H1 (cell line): ENCODE measurements around the gene CCDC127. TPM values are rescaled to one million over a fixed set of nuclear protein-coding genes. Genes with fewer than 3 reads are reported as not detected.

Source experiments
- CHD1 ChIP-seq: IDR thresholded peaks from 2 replicates; pipeline ENCODE4 v1.6.1; 2012; ENCODE audit warnings: low read depth, low read length, improper control_type of control experiment
- JUND ChIP-seq: IDR thresholded peaks from 2 replicates; pipeline ENCODE4 v1.6.1; 2011; ENCODE audit warnings: mild to moderate bottlenecking, improper control_type of control experiment, low read length
- PHF8 ChIP-seq: fragments of 200-600 bp; sonication (generic); conservative IDR thresholded peaks from 2 replicates; pipeline ENCODE4 v1.7.1; 2012; ENCODE audit warnings: low read depth, mild to moderate bottlenecking, inconsistent platforms, low read length, moderate library complexity
- RAD21 ChIP-seq, 2 experiments: IDR thresholded peaks in 1 of 2; conservative IDR thresholded peaks in 1 of 2; 2 replicates each; pipeline ENCODE4 v1.6.1; 2011; ENCODE audit warnings: low read depth in 2 of 2, low read length in 2 of 2, improper control_type of control experiment in 1 of 2, inconsistent platforms in 1 of 2, mild to moderate bottlenecking in 1 of 2, moderate library complexity in 1 of 2
- SIRT6 ChIP-seq: IDR thresholded peaks from one replicate; pipeline ENCODE4 v1.7.1; 2012; ENCODE audit warnings: low read length, inconsistent platforms
- TBP ChIP-seq: IDR thresholded peaks from 2 replicates; pipeline ENCODE4 v1.6.1; 2011; ENCODE audit warnings: low read depth, low read length, improper control_type of control experiment
- polyA plus RNA-seq, 7 experiments: library from polyadenylated mRNA; depleted of rRNA in 3 of 7; stranded (reverse) in 5 of 7; unstranded in 2 of 7; fragments of >200 nt in 5 of 7; fragments of 200-250 nt in 2 of 7; gene quantifications; 1 replicate in 5 of 7; 2 replicates in 1 of 7; 4 replicates in 1 of 7; pipeline versions ENCODE4 v1.2.1 to v1.2.3, GENCODE V29; 2011 to 2013; ENCODE audit warnings: missing spikeins in 2 of 7, mixed read lengths in 2 of 7
- total RNA-seq: library from RNA; stranded (reverse); fragmentation: NEBNext Ultra II Directional; extraction: Animal tissue kit (Norgen Biotek cat#: 25700); gene quantifications from 2 replicates; pipeline ENCODE4 v1.2.1, GENCODE V29; 2021

Gene CCDC127
- total and polyA plus RNA-seq, 2 of the 8 experiments (the other 6 are each of a cell fraction or from before 2014, with no cell fraction given) = 2.9 to 8.0 TPM

- no peak for TF ChIP-seq JUND
- TF ChIP-seq TBP = no peak
- TF ChIP-seq PHF8 = no peak
- no peak for TF ChIP-seq CHD1
- no peak for TF ChIP-seq SIRT6
- no peak for TF ChIP-seq RAD21 (IDR thresholded peaks at IDR 0.05 in 1 of 2, conservative IDR thresholded peaks at IDR 0.05 in 1 of 2; ENCODE audit: low read depth in 2 of 2, low read length in 2 of 2)
These were observed 23.2 kb downstream of the CCDC127 start (continued) for GRCh38 chr5:194603-195209.
